Fibroblast of mammary gland (primary cell): ENCODE data around the gene HSPG2.

ENCODE experiments used
- DNase-seq: peaks from one replicate; pipeline ENCODE4 v3.0.0-alpha.2; 2010; ENCODE audit warnings: low read depth
- H3K4me3 ChIP-seq: 2 replicates; pipeline ENCODE4 v1.5.1; 2011; ENCODE audit warnings: low read depth, mild to moderate bottlenecking, low read length, moderate library complexity; ENCODE audit not compliant: control insufficient read depth
- TF ChIP-seq, protein P1 (sequence below): conservative IDR thresholded peaks from 2 replicates; pipeline ENCODE4 v1.5.1; 2011; ENCODE audit warnings: low read depth, low read length, inconsistent platforms; ENCODE audit not compliant: control insufficient read depth, insufficient read depth

HSPG2 gene

DNA sequence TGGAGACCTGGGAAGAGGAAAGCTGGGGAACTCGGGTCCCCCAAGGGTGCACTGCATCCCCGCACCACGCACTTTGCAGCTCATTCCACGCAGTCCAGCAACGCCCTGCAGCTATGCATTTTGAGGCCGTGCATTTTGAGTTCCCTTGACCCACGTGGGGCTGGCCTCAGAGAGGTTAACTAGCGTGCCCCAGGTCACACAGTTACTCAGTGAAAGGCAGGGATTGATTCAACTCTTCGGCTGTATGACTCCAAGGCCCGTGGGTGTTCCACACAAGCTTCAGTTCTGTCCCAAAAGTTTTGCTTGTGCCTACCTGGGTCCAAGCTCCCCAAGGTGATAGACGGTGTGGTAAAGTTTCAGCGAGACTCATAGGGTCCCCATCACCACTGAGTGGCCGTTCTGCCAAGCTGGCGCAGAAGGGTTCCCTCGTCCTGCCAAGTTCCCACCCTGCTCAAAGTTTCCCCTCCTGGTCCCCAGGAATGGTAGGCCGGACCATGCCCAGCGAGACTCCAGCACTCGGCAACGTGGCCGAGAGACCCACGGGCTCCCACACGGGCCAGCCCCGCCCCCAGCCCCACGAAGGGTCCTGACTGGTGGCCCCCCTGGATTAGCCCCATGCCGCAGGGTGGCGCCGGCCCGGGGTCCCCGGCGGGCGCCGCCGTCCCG is 611 bp downstream of the HSPG2 start:
- no peak for DNase-seq
- H3K4me3 ChIP-seq, result peak overlapping the region; percentile 80
- TF ChIP-seq, protein P1, sequence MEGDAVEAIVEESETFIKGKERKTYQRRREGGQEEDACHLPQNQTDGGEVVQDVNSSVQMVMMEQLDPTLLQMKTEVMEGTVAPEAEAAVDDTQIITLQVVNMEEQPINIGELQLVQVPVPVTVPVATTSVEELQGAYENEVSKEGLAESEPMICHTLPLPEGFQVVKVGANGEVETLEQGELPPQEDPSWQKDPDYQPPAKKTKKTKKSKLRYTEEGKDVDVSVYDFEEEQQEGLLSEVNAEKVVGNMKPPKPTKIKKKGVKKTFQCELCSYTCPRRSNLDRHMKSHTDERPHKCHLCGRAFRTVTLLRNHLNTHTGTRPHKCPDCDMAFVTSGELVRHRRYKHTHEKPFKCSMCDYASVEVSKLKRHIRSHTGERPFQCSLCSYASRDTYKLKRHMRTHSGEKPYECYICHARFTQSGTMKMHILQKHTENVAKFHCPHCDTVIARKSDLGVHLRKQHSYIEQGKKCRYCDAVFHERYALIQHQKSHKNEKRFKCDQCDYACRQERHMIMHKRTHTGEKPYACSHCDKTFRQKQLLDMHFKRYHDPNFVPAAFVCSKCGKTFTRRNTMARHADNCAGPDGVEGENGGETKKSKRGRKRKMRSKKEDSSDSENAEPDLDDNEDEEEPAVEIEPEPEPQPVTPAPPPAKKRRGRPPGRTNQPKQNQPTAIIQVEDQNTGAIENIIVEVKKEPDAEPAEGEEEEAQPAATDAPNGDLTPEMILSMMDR, result no peak

DNA sequence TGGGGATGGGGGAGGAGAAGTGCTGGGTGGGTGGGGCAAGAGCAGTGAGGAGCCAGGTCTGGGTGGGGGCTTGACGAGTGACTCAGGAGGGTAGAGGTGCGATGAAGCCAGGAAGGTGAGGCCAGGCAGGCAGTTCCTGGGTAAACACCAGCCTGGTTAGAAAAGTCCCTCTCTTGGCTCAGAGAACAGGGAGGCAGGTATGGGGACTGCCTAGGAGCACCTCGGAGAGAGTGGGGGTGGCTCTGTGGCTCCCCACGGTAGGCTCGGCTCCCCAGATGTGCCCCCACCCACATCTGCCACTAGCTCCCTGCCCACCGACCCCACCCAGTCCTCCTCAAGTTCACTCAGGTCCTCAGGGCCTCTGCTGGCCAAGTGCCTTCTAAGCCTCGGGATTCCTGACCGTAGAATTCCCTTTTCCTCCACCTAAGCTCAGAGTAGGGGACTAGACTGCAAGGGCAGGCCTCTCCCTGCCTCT is 1.2 kb downstream of the HSPG2 start:
- TF ChIP-seq, protein P1, result no peak

GRCh38 chr1:21935393-21935804 is 1.7 kb downstream of the HSPG2 start:
- DNase-seq, result no peak
- H3K4me3 ChIP-seq, result peak overlapping the region; percentile 80
- TF ChIP-seq, protein P1, result no peak

More for the DNA sequence above, 1.2 kb downstream of the HSPG2 start:
- DNase-seq, result no peak
- peak overlapping the region; percentile 80 for H3K4me3 ChIP-seq

DNA sequence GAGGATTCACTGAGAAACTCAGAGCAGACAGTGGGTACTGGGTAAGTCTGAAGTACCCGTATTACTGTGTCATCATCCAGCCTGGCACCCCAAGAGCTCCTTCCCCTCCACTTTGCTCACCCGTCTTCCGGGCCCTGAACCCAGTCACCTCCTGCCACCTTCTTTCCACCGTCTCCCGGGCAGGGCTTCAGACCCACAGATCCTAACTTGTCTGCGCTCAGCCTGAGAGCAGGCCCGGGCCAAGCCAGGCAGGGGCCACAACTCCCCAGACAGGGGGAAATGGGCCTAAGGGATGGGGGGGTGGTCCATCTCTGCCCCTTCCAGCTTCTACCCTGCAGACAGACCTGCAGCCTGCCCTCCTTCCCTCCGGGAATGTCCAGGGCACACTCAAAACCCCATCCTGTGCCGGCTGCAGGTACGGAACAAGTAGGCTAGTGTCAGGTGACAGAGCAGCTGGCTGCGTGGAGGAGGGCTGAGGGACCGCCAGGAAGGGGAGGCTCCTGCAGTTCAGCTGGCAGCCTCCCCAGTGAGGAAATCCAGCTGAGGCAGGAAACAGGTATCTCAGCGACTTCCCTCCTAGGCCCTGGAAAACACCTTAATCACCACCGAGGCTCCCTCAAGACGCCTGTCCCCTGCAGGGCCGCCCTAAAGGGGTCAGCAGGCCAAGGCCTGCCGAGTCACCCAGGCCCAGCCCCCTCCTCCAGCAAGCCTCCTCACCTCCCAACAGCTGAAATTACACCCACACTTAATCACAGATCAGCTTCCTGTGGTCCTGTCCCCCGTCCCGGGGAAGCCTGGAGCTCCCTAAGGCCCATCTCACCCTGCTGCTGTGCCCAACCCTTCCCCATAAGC is 3.5 kb downstream of the HSPG2 start:
- TF ChIP-seq, protein P1, result no peak
- H3K4me3 ChIP-seq, result peak overlapping the region; percentile 10
- no peak for DNase-seq

DNA sequence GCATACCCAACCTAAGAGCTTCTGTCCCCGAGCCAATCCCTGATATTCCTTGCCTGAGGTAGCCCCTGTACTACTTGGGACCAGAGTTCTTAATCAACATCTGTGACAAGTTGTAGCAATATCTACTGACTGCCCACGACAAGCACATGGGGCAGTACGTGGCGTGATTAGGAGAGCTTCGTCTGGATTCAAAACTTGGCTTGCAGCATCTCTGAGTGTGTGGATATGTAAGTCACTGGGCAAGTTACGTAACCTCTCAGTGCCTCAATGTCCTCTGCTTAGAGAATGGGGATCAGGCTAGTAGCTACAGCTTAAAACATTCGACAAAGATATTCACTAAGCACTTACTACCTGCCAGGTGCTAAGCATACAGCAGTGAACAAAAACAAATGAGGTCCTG is 5.0 kb downstream of the HSPG2 start:
- TF ChIP-seq, protein P1, result no peak
- peak; percentile 95 for DNase-seq
- H3K4me3 ChIP-seq, result no peak overlapping the region

GRCh38 chr1:21931171-21932093 is 5.7 kb downstream of the HSPG2 start:
- peak; percentile 89 for DNase-seq
- TF ChIP-seq, protein P1, result no peak
- H3K4me3 ChIP-seq, result no peak overlapping the region
